Esophagus squamous epithelium (tissue), 4 donors: ENCODE measurements around the gene KIAA0232.
"Not testable (repeated sequence)": the region's sequence is repeated elsewhere in the genome, so short reads cannot be mapped to it uniquely, and the experiment has no call there.

ENCODE experiments used
- POLR2A ChIP-seq, 4 donors: fragments of 450-650 bp; IDR thresholded peaks; one replicate each; pipeline ENCODE4 v1.6.1; 2017; ENCODE audit warnings: antibody characterized with exemption in 4 of 4, mild to moderate bottlenecking in 4 of 4, moderate library complexity in 3 of 4
- TF ChIP-seq, protein P1 (sequence below), 6 experiments: fragments of 450-650 bp in 4 of 6; fragments of 200-600 bp in 2 of 6; sonication (generic) in 2 of 6; IDR thresholded peaks; one replicate each; pipeline ENCODE4 v1.5.1; 2016 to 2019; ENCODE audit warnings: antibody characterized with exemption in 6 of 6, mild to moderate bottlenecking in 4 of 6, moderate library complexity in 4 of 6

DNA sequence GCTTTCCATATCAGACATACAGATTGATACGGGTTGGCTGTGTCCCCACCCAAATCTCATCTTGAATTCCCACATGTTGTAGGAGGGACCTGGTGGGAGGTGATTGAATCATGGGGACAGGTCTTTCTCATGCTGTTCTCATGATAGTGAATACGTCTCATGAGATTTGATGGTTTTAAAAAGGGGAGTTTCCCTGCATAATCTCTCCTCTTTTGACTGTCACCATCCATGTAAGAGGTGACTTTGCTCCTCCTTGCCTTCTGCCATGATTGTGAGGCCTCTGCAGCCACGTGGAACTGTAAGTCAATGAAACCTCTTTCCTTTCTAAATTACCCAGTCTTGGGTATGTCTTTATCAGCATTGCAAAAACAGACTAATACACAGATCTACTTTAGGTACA is 9.3 kb downstream of the KIAA0232 start:
- TF ChIP-seq, protein P1, sequence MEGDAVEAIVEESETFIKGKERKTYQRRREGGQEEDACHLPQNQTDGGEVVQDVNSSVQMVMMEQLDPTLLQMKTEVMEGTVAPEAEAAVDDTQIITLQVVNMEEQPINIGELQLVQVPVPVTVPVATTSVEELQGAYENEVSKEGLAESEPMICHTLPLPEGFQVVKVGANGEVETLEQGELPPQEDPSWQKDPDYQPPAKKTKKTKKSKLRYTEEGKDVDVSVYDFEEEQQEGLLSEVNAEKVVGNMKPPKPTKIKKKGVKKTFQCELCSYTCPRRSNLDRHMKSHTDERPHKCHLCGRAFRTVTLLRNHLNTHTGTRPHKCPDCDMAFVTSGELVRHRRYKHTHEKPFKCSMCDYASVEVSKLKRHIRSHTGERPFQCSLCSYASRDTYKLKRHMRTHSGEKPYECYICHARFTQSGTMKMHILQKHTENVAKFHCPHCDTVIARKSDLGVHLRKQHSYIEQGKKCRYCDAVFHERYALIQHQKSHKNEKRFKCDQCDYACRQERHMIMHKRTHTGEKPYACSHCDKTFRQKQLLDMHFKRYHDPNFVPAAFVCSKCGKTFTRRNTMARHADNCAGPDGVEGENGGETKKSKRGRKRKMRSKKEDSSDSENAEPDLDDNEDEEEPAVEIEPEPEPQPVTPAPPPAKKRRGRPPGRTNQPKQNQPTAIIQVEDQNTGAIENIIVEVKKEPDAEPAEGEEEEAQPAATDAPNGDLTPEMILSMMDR (IDR thresholded peaks at IDR 0.05): not testable (repeated sequence)
- TF ChIP-seq POLR2A (IDR thresholded peaks at IDR 0.05): not testable (repeated sequence)
